ENCODE measurements around the gene AAMDC.
A peak's percentile ranks its signal among the peaks of the same experiment; 100 is the strongest.
"Not testable (repeated sequence)": the region's sequence is repeated elsewhere in the genome, so short reads cannot be mapped to it uniquely, and the experiment has no call there.

Gene AAMDC

GRCh38 chr11:77886401-77886800 is 65.5 kb downstream of the AAMDC start:
- no peak for DNase-seq

- not testable (repeated sequence) for DNase-seq
These were observed 68.1 kb downstream of the AAMDC start for GRCh38 chr11:77889045-77889444.

GRCh38 chr11:77890100-77890614 is 69.2 kb downstream of the AAMDC start:
- not testable (repeated sequence) for DNase-seq

- DNase-seq, result not testable (repeated sequence)
These were observed 69.7 kb downstream of the AAMDC start for GRCh38 chr11:77890619-77891056.

- not testable (repeated sequence) for DNase-seq
These were observed 70.3 kb downstream of the AAMDC start for GRCh38 chr11:77891256-77891655.

GRCh38 chr11:77891703-77892102 is 70.8 kb downstream of the AAMDC start:
- not testable (repeated sequence) for DNase-seq

GRCh38 chr11:77894949-77895348 is 74.0 kb downstream of the AAMDC start:
- peak; percentile 41 for DNase-seq

GRCh38 chr11:77908835-77909234 is 87.9 kb downstream of the AAMDC start:
- DNase-seq, result no peak

- no peak for DNase-seq
These were observed 88.3 kb downstream of the AAMDC start for GRCh38 chr11:77909277-77909676.

GRCh38 chr11:77910828-77911227 is 89.9 kb downstream of the AAMDC start:
- peak; percentile 17 for DNase-seq

GRCh38 chr11:77913608-77914306 is 92.8 kb downstream of the AAMDC start:
- not testable (repeated sequence) for DNase-seq

- DNase-seq, result peak; percentile 84
These were observed 93.4 kb downstream of the AAMDC start for GRCh38 chr11:77914307-77914791.

GRCh38 chr11:77917713-77918112 is 96.8 kb downstream of the AAMDC start:
- DNase-seq, result not testable (repeated sequence)

All from fibroblast of skin of back (primary cell).